Tibial nerve (tissue), 3 donors: Measurements from ENCODE around the gene C6orf118.

Experiments
- CTCF ChIP-seq, 5 experiments: fragments of 200-600 bp in 3 of 5; fragments of 450-650 bp in 2 of 5; sonication (generic) in 3 of 5; IDR thresholded peaks; one replicate each; pipeline ENCODE4 v1.5.1; 2016 to 2019; ENCODE audit warnings: antibody characterized with exemption in 5 of 5, mild to moderate bottlenecking in 3 of 5, moderate library complexity in 2 of 5
- POLR2A ChIP-seq, 2 donors: fragments of 450-650 bp; IDR thresholded peaks; one replicate each; pipeline ENCODE4 v1.6.1; 2017; ENCODE audit warnings: antibody characterized with exemption in 2 of 2, mild to moderate bottlenecking in 2 of 2, moderate library complexity in 2 of 2

- no peak for TF ChIP-seq CTCF (IDR thresholded peaks at IDR 0.05)
- TF ChIP-seq POLR2A (IDR thresholded peaks at IDR 0.05) = no peak
Measured at GRCh38 chr6:165300422-165300936, 8.9 kb downstream of the C6orf118 start.
